DOHH2 (cell line): ENCODE measurements around the gene LRRC32.

Experiments
- H3F3A ChIP-seq: fragments of 200-600 bp; sonication (generic), shearing (Covaris generic); 2 replicates; pipeline ENCODE4 v1.6.0; 2016; ENCODE audit warnings: antibody characterized with exemption, mild to moderate bottlenecking; ENCODE audit not compliant: control insufficient read depth, insufficient read depth
- H3K27ac ChIP-seq: fragments of 200-600 bp; sonication (generic); 2 replicates; pipeline ENCODE4 v1.5.1; 2014; ENCODE audit warnings: low read depth, mild to moderate bottlenecking, low read length, moderate library complexity
- H3K27me3 ChIP-seq: fragments of 200-600 bp; sonication (generic); 2 replicates; pipeline ENCODE4 v1.6.1; 2014; ENCODE audit warnings: mild to moderate bottlenecking, low read length, mixed read lengths; ENCODE audit not compliant: control insufficient read depth
- H3K36me3 ChIP-seq: fragments of 200-600 bp; sonication (generic); 2 replicates; pipeline ENCODE4 v1.6.1; 2014; ENCODE audit warnings: mild to moderate bottlenecking, low read length, moderate library complexity, mixed read lengths; ENCODE audit not compliant: control insufficient read depth
- H3K4me1 ChIP-seq: fragments of 200-600 bp; sonication (generic); 2 replicates; pipeline ENCODE4 v1.6.1; 2014; ENCODE audit warnings: mild to moderate bottlenecking, low read length, mixed read lengths; ENCODE audit not compliant: control insufficient read depth
- H3K4me2 ChIP-seq: fragments of 200-600 bp; sonication (generic); 2 replicates; pipeline ENCODE4 v1.6.0; 2014; ENCODE audit warnings: mild to moderate bottlenecking, low read length, moderate library complexity
- H3K4me3 ChIP-seq: fragments of 200-600 bp; sonication (generic); 2 replicates; pipeline ENCODE4 v1.5.1; 2014; ENCODE audit warnings: mild to moderate bottlenecking, low read length, mixed read lengths
- H3K79me2 ChIP-seq: fragments of 200-600 bp; sonication (generic); 2 replicates; pipeline ENCODE4 v1.6.1; 2014; ENCODE audit warnings: mild to moderate bottlenecking, low read length, mixed read lengths; ENCODE audit not compliant: control insufficient read depth
- H3K9me2 ChIP-seq: fragments of 200-600 bp; sonication (generic); replicated peaks from 2 replicates; pipeline ENCODE4 v1.6.1; 2014; ENCODE audit warnings: mild to moderate bottlenecking, low read length, mixed read lengths; ENCODE audit not compliant: control insufficient read depth
- H3K9me3 ChIP-seq: fragments of 200-600 bp; sonication (generic); 2 replicates; pipeline ENCODE4 v1.6.1; 2014; ENCODE audit warnings: antibody characterized with exemption, low read length, mixed read lengths; ENCODE audit not compliant: control insufficient read depth, insufficient read depth
- H4K20me1 ChIP-seq: fragments of 200-600 bp; sonication (generic); 2 replicates; pipeline ENCODE4 v1.6.0; 2014; ENCODE audit warnings: low read depth, mild to moderate bottlenecking, antibody characterized with exemption, low read length, moderate library complexity; ENCODE audit not compliant: control insufficient read depth, insufficient read depth
- EZH2phosphoT487 ChIP-seq: fragments of 200-600 bp; sonication (generic); IDR thresholded peaks from 2 replicates; pipeline ENCODE4 v1.6.1; 2017; ENCODE audit warnings: borderline replicate concordance, mild to moderate bottlenecking, antibody characterized with exemption, low read length, moderate library complexity, mixed read lengths
- TF ChIP-seq, protein P1 (sequence below): fragments of 200-600 bp; sonication (generic); IDR thresholded peaks from one replicate; pipeline ENCODE4 v1.5.1; 2014; ENCODE audit warnings: antibody characterized with exemption, mild to moderate bottlenecking, low read depth, low read length; ENCODE audit not compliant: poor library complexity, severe bottlenecking

Gene LRRC32

DNA sequence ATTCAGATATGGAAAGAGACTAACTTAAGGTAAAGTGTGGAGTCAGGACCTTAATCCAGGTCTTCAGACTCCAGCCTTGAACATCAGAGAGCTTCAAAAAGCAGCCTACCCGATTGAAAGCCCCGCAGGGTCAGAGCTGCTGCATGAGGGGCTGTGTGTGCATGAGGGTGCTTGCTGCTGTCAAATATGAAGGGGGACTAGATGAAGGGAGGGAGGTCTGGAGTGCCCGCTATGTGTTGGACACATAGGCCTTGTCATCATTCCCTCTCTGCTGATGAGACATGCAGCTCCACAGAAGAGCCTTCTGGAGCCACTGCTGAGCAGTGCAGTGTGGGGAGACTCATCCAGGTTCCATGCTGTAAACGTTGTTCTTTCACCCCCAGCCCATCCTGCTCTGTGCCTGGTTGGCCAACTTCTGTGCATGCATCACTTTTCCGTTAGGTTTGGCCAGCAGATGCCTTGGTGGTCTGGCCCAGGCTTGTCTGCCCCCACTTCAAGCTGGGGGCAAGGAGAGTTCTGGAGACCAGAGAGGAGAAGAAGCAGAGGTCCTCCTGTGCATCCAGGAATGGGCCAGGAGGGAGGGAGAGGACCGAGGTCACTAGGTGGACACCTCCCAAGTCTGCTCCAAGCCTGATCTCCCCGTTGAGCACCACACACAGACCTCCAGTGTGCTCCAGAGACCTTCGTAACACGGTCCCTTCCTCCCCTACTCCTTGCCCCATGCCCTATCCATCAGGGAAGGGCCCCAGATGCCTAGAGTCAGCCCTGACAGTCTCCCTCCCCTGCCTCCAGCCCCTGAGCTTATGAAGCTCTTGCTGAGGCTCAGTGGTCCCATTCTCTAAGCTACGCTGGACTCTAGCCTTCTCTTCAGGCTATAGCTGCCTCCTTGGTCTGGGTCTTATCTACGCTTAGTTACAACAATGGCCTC lies 32.0 kb downstream of the LRRC32 start:
- Histone ChIP-seq H3K9me2 (no peaks in the 10 kb centered on the region), H3K27me3 (no peaks in the 10 kb centered on the region), H3F3A (0 out of 2 replicates have a peak, but pooled peaks cover 2% of the 10 kb centered on the region), H3K36me3 (no peaks in the 10 kb centered on the region), H3K4me3 (peak overlapping the region; percentile 52), H3K27ac (peak overlapping the region; percentile 90), H3K9me3 (no peaks in the 10 kb centered on the region), H3K4me1 (peaks cover 69% of the 10 kb centered on the region), H3K79me2 (no peaks in the 10 kb centered on the region), H4K20me1 (no peaks in the 10 kb centered on the region), H3K4me2 (peak overlapping the region; percentile 77)
- no peak for TF ChIP-seq EZH2phosphoT487
- TF ChIP-seq, protein P1, sequence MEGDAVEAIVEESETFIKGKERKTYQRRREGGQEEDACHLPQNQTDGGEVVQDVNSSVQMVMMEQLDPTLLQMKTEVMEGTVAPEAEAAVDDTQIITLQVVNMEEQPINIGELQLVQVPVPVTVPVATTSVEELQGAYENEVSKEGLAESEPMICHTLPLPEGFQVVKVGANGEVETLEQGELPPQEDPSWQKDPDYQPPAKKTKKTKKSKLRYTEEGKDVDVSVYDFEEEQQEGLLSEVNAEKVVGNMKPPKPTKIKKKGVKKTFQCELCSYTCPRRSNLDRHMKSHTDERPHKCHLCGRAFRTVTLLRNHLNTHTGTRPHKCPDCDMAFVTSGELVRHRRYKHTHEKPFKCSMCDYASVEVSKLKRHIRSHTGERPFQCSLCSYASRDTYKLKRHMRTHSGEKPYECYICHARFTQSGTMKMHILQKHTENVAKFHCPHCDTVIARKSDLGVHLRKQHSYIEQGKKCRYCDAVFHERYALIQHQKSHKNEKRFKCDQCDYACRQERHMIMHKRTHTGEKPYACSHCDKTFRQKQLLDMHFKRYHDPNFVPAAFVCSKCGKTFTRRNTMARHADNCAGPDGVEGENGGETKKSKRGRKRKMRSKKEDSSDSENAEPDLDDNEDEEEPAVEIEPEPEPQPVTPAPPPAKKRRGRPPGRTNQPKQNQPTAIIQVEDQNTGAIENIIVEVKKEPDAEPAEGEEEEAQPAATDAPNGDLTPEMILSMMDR, result no peak

DNA sequence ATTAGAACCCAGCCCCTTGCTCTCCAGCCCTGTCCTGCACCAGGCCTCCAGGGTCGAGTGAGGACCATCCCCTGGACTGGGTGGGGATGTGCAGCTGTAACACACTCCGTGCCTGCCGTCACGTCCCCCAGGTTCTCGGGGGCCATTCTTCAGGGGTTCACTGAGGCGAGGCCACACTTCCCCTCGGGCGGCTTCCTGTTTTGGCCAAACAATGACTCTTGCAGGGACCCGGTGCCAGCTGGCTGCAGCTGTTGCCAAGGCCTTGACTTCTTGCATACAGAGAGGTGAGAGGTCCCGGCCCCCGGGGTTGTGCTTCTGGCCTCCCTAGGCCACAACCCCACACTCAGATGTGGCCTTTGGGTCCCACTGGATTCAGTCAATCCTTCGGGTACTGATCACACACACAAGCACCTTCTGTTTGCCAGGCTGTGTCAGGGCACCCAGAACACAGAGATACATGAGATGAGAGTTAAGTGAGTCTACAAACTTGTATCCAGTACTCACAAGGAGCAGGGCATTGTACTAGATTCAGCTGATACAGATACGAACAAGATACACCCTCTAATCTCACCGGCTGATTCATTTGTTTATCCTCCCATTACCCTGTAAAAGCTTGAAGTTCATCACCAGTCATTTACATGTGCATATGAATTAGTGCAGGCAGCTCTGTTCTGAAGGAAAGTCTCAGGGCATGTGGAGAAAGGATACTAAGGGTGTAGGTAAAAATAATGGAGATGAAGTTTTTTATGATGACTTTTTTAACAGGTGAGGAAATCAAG lies 32.9 kb downstream of the LRRC32 start:
- no peaks in the 10 kb centered on the region for H3K9me3 ChIP-seq
- H3K27me3 ChIP-seq, result no peaks in the 10 kb centered on the region
- H3K27ac ChIP-seq, result peak overlapping the region; percentile 90
- H3F3A ChIP-seq, result peaks cover 8% of the 10 kb centered on the region; the same call in 1 of the 2 replicates
- peak overlapping the region; percentile 77 for H3K4me2 ChIP-seq
- TF ChIP-seq, protein P1, result no peak
- TF ChIP-seq EZH2phosphoT487, result no peak
- no peaks in the 10 kb centered on the region for H3K9me2 ChIP-seq
- H4K20me1 ChIP-seq, result no peaks in the 10 kb centered on the region
- H3K4me3 ChIP-seq, result peak overlapping the region; percentile 52
- peaks cover 70% of the 10 kb centered on the region for H3K4me1 ChIP-seq
- no peaks in the 10 kb centered on the region for H3K79me2 ChIP-seq
- H3K36me3 ChIP-seq, result no peaks in the 10 kb centered on the region

DNA sequence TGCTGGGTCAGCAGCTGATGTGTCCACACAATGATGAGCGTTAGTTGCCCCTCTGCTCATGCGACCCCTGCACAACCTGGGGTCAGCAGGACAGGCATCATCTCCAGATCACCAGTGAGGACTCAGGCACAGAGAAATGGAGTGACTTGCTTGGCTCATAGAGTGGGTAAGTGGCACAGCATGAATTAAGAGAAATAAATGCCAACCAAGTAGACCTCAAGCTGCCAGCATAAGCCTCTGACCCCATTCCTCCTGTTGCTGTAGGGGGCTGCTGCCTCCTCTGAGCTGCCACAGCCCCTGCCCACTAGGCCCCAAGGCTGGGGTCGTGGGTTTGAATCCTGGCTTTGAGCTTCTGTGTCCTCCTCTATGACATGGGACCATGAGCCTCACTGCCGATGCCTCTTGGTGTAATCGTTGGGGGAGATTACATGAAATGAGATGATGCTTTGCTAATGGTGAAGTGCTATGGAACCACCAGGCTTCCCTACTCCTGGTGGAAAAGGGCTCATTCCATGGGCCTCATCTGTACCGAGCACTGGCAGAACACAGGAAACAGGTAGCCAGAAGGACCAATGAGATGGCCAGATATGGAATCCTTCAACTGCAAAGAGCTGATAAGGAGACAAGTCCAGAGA lies 33.6 kb downstream of the LRRC32 start:
- H3K36me3 ChIP-seq, result no peaks in the 10 kb centered on the region
- peak overlapping the region; percentile 77 for H3K4me2 ChIP-seq
- H3K9me2 ChIP-seq, result no peaks in the 10 kb centered on the region
- peaks cover 71% of the 10 kb centered on the region for H3K4me1 ChIP-seq
- no peaks in the 10 kb centered on the region for H4K20me1 ChIP-seq
- no peaks in the 10 kb centered on the region for H3K9me3 ChIP-seq
- peak overlapping the region; percentile 52 for H3K4me3 ChIP-seq
- H3K79me2 ChIP-seq, result no peaks in the 10 kb centered on the region
- H3K27me3 ChIP-seq, result no peaks in the 10 kb centered on the region
- TF ChIP-seq, protein P1, result no peak
- TF ChIP-seq EZH2phosphoT487, result no peak
- H3F3A ChIP-seq, result peaks cover 16% of the 10 kb centered on the region
- peak overlapping the region; percentile 90 for H3K27ac ChIP-seq
